Neural cell (in vitro differentiated cells): ENCODE results near the gene KANSL1L. TPM values are rescaled to one million over a fixed set of nuclear protein-coding genes. Genes with fewer than 3 reads are reported as not detected.

ENCODE experiments used
- H2AFZ ChIP-seq: fragments of 200-600, 300-800 bp; sonication (generic), shearing (Covaris generic); 2 replicates; pipeline ENCODE4 v1.6.0; 2014; ENCODE audit warnings: low read depth, mild to moderate bottlenecking, antibody characterized with exemption, low read length, moderate library complexity
- H3F3A ChIP-seq: fragments of 200-600 bp; shearing (Covaris generic); 2 replicates; pipeline ENCODE4 v1.6.1; 2016; ENCODE audit warnings: mild to moderate bottlenecking, moderate library complexity, mixed read lengths, antibody characterized with exemption, low read length; ENCODE audit not compliant: insufficient read depth, poor library complexity, severe bottlenecking
- H3K27ac ChIP-seq: fragments of 200-600, 300-800 bp; sonication (generic), shearing (Covaris generic); 2 replicates; pipeline ENCODE4 v1.5.1; 2014; ENCODE audit warnings: mild to moderate bottlenecking, low read length, moderate library complexity
- H3K27me3 ChIP-seq: fragments of 300-800, 200-600 bp; sonication (generic), shearing (Covaris generic); 2 replicates; pipeline ENCODE4 v1.6.0; 2014; ENCODE audit warnings: mild to moderate bottlenecking, low read depth, low read length, moderate library complexity; ENCODE audit not compliant: insufficient read depth
- H3K36me3 ChIP-seq: fragments of 300-800, 200-600 bp; sonication (generic), shearing (Covaris generic); 2 replicates; pipeline ENCODE4 v1.5.1; 2014; ENCODE audit warnings: mild to moderate bottlenecking, antibody characterized with exemption, low read length, moderate library complexity; ENCODE audit not compliant: insufficient read depth
- H3K4me2 ChIP-seq: fragments of 300-800, 200-600 bp; sonication (generic), shearing (Covaris generic); 2 replicates; pipeline ENCODE4 v1.6.0; 2014; ENCODE audit warnings: mild to moderate bottlenecking, low read length
- H3K4me3 ChIP-seq: fragments of 300-800, 200-600 bp; sonication (generic), shearing (Covaris generic); 2 replicates; pipeline ENCODE4 v1.5.1; 2014; ENCODE audit warnings: mild to moderate bottlenecking, low read length, moderate library complexity
- H3K79me2 ChIP-seq: fragments of 200-600 bp; shearing (Covaris generic); replicated peaks from 2 replicates; pipeline ENCODE4 v1.6.0; 2014; ENCODE audit warnings: mild to moderate bottlenecking, low read length, moderate library complexity; ENCODE audit not compliant: insufficient read depth
- H3K9ac ChIP-seq: fragments of 300-800, 200-600 bp; sonication (generic), shearing (Covaris generic); 2 replicates; pipeline ENCODE4 v1.6.1; 2016; ENCODE audit warnings: mild to moderate bottlenecking, low read length, mixed read lengths
- H3K9me2 ChIP-seq: fragments of 200-600 bp; shearing (Covaris generic); 2 replicates; pipeline ENCODE4 v1.6.1; 2016; ENCODE audit warnings: mild to moderate bottlenecking, low read length, mixed read lengths; ENCODE audit not compliant: insufficient read depth
- H3K9me3 ChIP-seq: fragments of 200-600, 300-800 bp; sonication (generic), shearing (Covaris generic); 2 replicates; pipeline ENCODE4 v1.6.1; 2016; ENCODE audit warnings: mild to moderate bottlenecking, mixed run types, low read length, moderate library complexity, mixed read lengths
- H4K20me1 ChIP-seq: fragments of 200-600 bp; shearing (Covaris generic); 2 replicates; pipeline ENCODE4 v1.6.1; 2016; ENCODE audit warnings: mild to moderate bottlenecking, mixed run types; ENCODE audit not compliant: insufficient read depth
- EP300 ChIP-seq: fragments of 450-650 bp; conservative IDR thresholded peaks from 2 replicates; pipeline ENCODE4 v1.6.1; 2014; ENCODE audit warnings: antibody characterized with exemption, mild to moderate bottlenecking, moderate library complexity; ENCODE audit not compliant: poor library complexity, severe bottlenecking
- EZH2 ChIP-seq: fragments of 200-600, 300-800 bp; shearing (Covaris generic), sonication (generic); IDR thresholded peaks from 2 replicates; pipeline ENCODE4 v1.6.1; 2014; ENCODE audit warnings: antibody characterized with exemption, low read length, borderline replicate concordance, mild to moderate bottlenecking; ENCODE audit not compliant: insufficient read depth, poor library complexity, severe bottlenecking
- MXI1 ChIP-seq: fragments of 450-650 bp; conservative IDR thresholded peaks from 2 replicates; pipeline ENCODE4 v1.6.1; 2014; ENCODE audit warnings: antibody characterized with exemption, mild to moderate bottlenecking; ENCODE audit not compliant: poor library complexity, severe bottlenecking
- POLR2AphosphoS5 ChIP-seq: IDR thresholded peaks from 2 replicates; pipeline ENCODE4 v1.6.1; 2012
- RAD21 ChIP-seq: fragments of 450-650 bp; conservative IDR thresholded peaks from 2 replicates; pipeline ENCODE4 v1.6.1; 2014; ENCODE audit warnings: antibody characterized with exemption, mild to moderate bottlenecking, moderate library complexity
- SMC3 ChIP-seq: fragments of 450-650 bp; conservative IDR thresholded peaks from 2 replicates; pipeline ENCODE4 v1.6.1; 2014; ENCODE audit warnings: antibody characterized with exemption, mild to moderate bottlenecking, moderate library complexity; ENCODE audit not compliant: poor library complexity
- TAF1 ChIP-seq: IDR thresholded peaks from 2 replicates; pipeline ENCODE4 v1.6.1; 2012; ENCODE audit warnings: low read depth
- polyA plus RNA-seq: library from polyadenylated mRNA; depleted of rRNA; stranded (reverse); fragments of >200 nt; gene quantifications from 2 replicates; pipeline ENCODE4 v1.2.3, GENCODE V29; 2014
- TF ChIP-seq, protein P1 (sequence below): fragments of 450-650 bp; IDR thresholded peaks from 2 replicates; pipeline ENCODE4 v1.5.1; 2014; ENCODE audit warnings: antibody characterized with exemption, mild to moderate bottlenecking, moderate library complexity; ENCODE audit not compliant: poor library complexity, severe bottlenecking
- TF ChIP-seq, protein P2 (sequence below): IDR thresholded peaks from 2 replicates; pipeline ENCODE4 v1.6.1; 2012; ENCODE audit warnings: borderline replicate concordance

The KANSL1L gene
- polyA plus RNA-seq, 1 donor from 2014 or later = 27.6 TPM

DNA sequence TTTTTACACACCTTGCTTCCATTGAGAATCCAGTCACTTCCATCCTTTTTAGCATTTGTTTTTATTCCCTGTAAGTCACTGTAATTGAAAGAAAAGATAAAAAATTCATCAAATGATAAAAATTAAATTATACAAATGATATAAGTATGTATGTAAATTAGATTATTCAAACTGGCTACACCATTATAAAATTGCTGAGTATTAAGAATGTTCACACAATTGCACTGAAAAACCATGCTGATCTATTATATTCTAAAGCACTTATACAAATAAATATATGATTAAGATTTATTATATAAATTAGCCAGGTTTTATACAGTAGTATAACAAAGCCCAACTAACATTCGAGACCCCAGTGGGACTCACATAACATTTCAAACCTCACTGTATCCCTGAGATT is 39.0 kb upstream of the KANSL1L start:
- H3K27ac ChIP-seq = no peak overlapping the region
- H3F3A ChIP-seq = no peaks in the 10 kb centered on the region
- no peak overlapping the region for H3K4me2 ChIP-seq
- no peaks in the 10 kb centered on the region for H3K9me3 ChIP-seq
- H4K20me1 ChIP-seq = no peaks in the 10 kb centered on the region
- no peaks in the 10 kb centered on the region for H3K79me2 ChIP-seq
- H3K27me3 ChIP-seq = no peaks in the 10 kb centered on the region
- no peak overlapping the region for H3K4me3 ChIP-seq
- H3K9ac ChIP-seq = no peak overlapping the region
- H3K36me3 ChIP-seq = no peaks in the 10 kb centered on the region
- H2AFZ ChIP-seq = no peak overlapping the region
- no peaks in the 10 kb centered on the region for H3K9me2 ChIP-seq
- no peak for TF ChIP-seq MXI1
- TF ChIP-seq, protein P1, sequence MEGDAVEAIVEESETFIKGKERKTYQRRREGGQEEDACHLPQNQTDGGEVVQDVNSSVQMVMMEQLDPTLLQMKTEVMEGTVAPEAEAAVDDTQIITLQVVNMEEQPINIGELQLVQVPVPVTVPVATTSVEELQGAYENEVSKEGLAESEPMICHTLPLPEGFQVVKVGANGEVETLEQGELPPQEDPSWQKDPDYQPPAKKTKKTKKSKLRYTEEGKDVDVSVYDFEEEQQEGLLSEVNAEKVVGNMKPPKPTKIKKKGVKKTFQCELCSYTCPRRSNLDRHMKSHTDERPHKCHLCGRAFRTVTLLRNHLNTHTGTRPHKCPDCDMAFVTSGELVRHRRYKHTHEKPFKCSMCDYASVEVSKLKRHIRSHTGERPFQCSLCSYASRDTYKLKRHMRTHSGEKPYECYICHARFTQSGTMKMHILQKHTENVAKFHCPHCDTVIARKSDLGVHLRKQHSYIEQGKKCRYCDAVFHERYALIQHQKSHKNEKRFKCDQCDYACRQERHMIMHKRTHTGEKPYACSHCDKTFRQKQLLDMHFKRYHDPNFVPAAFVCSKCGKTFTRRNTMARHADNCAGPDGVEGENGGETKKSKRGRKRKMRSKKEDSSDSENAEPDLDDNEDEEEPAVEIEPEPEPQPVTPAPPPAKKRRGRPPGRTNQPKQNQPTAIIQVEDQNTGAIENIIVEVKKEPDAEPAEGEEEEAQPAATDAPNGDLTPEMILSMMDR = no peak
- no peak for TF ChIP-seq TAF1
- no peak for TF ChIP-seq POLR2AphosphoS5
- no peak for TF ChIP-seq RAD21
- no peak for TF ChIP-seq EP300
- TF ChIP-seq, protein P2, sequence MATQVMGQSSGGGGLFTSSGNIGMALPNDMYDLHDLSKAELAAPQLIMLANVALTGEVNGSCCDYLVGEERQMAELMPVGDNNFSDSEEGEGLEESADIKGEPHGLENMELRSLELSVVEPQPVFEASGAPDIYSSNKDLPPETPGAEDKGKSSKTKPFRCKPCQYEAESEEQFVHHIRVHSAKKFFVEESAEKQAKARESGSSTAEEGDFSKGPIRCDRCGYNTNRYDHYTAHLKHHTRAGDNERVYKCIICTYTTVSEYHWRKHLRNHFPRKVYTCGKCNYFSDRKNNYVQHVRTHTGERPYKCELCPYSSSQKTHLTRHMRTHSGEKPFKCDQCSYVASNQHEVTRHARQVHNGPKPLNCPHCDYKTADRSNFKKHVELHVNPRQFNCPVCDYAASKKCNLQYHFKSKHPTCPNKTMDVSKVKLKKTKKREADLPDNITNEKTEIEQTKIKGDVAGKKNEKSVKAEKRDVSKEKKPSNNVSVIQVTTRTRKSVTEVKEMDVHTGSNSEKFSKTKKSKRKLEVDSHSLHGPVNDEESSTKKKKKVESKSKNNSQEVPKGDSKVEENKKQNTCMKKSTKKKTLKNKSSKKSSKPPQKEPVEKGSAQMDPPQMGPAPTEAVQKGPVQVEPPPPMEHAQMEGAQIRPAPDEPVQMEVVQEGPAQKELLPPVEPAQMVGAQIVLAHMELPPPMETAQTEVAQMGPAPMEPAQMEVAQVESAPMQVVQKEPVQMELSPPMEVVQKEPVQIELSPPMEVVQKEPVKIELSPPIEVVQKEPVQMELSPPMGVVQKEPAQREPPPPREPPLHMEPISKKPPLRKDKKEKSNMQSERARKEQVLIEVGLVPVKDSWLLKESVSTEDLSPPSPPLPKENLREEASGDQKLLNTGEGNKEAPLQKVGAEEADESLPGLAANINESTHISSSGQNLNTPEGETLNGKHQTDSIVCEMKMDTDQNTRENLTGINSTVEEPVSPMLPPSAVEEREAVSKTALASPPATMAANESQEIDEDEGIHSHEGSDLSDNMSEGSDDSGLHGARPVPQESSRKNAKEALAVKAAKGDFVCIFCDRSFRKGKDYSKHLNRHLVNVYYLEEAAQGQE = no peak
- no peak for TF ChIP-seq SMC3
- no peak for TF ChIP-seq EZH2

DNA sequence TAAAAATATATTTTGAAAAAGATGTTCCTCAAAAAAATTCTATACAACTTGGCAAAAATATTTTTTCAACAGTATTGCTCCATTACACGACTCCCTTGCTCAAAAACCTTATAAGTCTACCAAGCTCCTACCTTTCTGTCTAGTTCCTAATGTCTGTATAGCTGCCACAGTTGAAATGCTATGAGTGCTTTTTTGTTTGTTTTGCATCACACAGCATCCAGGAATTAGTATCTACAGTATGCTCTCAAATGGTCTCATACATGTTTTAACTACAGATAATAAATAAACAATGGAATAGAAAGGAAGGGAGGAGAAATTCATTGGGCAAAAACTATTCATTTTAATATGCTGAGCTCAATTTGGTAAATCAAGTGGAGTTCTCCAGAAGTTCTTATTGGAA is 36.7 kb upstream of the KANSL1L start:
- Histone ChIP-seq H3K9me3 (no peaks in the 10 kb centered on the region), H2AFZ (no peak overlapping the region), H3K9ac (no peak overlapping the region), H3F3A (no peaks in the 10 kb centered on the region), H3K79me2 (no peaks in the 10 kb centered on the region), H3K4me3 (no peak overlapping the region), H3K4me2 (no peak overlapping the region), H3K27ac (no peak overlapping the region), H3K27me3 (no peaks in the 10 kb centered on the region), H3K36me3 (no peaks in the 10 kb centered on the region), H3K9me2 (no peaks in the 10 kb centered on the region), H4K20me1 (no peaks in the 10 kb centered on the region)
- TF ChIP-seq POLR2AphosphoS5 (no peak), RAD21 (no peak), EZH2 (no peak), TAF1 (no peak), SMC3 (no peak), EP300 (no peak), MXI1 (no peak)
- TF ChIP-seq, protein P1 = no peak
